Mesendoderm (in vitro differentiated cells): Measurements from ENCODE around the gene HECTD4.

Experiments used
- DNase-seq: peaks from one replicate; pipeline ENCODE4 v3.0.0; 2013
- H2AK5ac ChIP-seq: 2 replicates; pipeline ENCODE4 v1.6.1; 2013; ENCODE audit warnings: low read length, inconsistent platforms
- H2BK120ac ChIP-seq: 2 replicates; pipeline ENCODE4 v1.6.1; 2013; ENCODE audit warnings: low read depth, mild to moderate bottlenecking, low read length, moderate library complexity, mixed read lengths
- H2BK15ac ChIP-seq: replicated peaks from 2 replicates; pipeline ENCODE4 v1.6.1; 2013; ENCODE audit warnings: low read depth, mild to moderate bottlenecking, moderate library complexity
- H2BK5ac ChIP-seq: 2 replicates; pipeline ENCODE4 v1.6.1; 2013; ENCODE audit warnings: low read length, inconsistent platforms
- H3K18ac ChIP-seq: 2 replicates; pipeline ENCODE4 v1.6.1; 2013; ENCODE audit warnings: mild to moderate bottlenecking, low read length, mixed read lengths
- H3K23ac ChIP-seq: one replicate; pipeline ENCODE4 v1.6.1; 2013; ENCODE audit warnings: low read length
- H3K27ac ChIP-seq: 2 replicates; pipeline ENCODE4 v1.5.1; 2013; ENCODE audit warnings: low read depth, mild to moderate bottlenecking, inconsistent platforms, low read length, moderate library complexity
- H3K27me3 ChIP-seq: 2 replicates; pipeline ENCODE4 v1.6.1; 2013; ENCODE audit warnings: low read length, control low read depth, mild to moderate bottlenecking, inconsistent platforms; ENCODE audit not compliant: insufficient read depth, poor library complexity
- H3K36me3 ChIP-seq: 2 replicates; pipeline ENCODE4 v1.6.1; 2013; ENCODE audit warnings: low read length, inconsistent platforms; ENCODE audit not compliant: control insufficient read depth, insufficient read depth
- H3K4ac ChIP-seq: one replicate; pipeline ENCODE4 v1.6.1; 2013; ENCODE audit warnings: low read depth, mild to moderate bottlenecking, low read length, moderate library complexity
- H3K4me1 ChIP-seq: 2 replicates; pipeline ENCODE4 v1.6.1; 2013; ENCODE audit warnings: low read depth, low read length, inconsistent platforms; ENCODE audit not compliant: control insufficient read depth
- H3K4me2 ChIP-seq: 2 replicates; pipeline ENCODE4 v1.6.1; 2013; ENCODE audit warnings: low read length
- H3K4me3 ChIP-seq: 2 replicates; pipeline ENCODE4 v1.5.1; 2013; ENCODE audit warnings: mild to moderate bottlenecking, low read length
- H3K56ac ChIP-seq: one replicate; pipeline ENCODE4 v1.6.1; 2013; ENCODE audit warnings: low read length
- H3K79me1 ChIP-seq: 2 replicates; pipeline ENCODE4 v1.6.1; 2013; ENCODE audit warnings: low read length, inconsistent platforms
- H3K79me2 ChIP-seq: 2 replicates; pipeline ENCODE4 v1.6.1; 2013; ENCODE audit warnings: mild to moderate bottlenecking, low read length; ENCODE audit not compliant: control insufficient read depth, insufficient read depth
- H3K9ac ChIP-seq: 2 replicates; pipeline ENCODE4 v1.6.1; 2013; ENCODE audit warnings: low read length, inconsistent platforms
- H4K5ac ChIP-seq: one replicate; pipeline ENCODE4 v1.6.1; 2013; ENCODE audit warnings: low read length
- H4K8ac ChIP-seq: one replicate; pipeline ENCODE4 v1.6.1; 2013; ENCODE audit warnings: low read depth, mild to moderate bottlenecking, control low read depth, low read length, moderate library complexity
- WGBS: extraction: QIAGEN DNeasy Blood & Tissue Kit; methylation state at CpG from one replicate; pipeline ENCODE4 v1.1.7; 2013; ENCODE audit warnings: low lambda C conversion rate, missing lambda C conversion rate; ENCODE audit not compliant: insufficient coverage; ENCODE audit errors: extremely low coverage; 5-methylcytosine and 5-hydroxymethylcytosine counted together

The HECTD4 gene

GRCh38 chr12:112153181-112153892, 228.9 kb downstream of the HECTD4 start:
- Histone ChIP-seq H2AK5ac (no peak overlapping the region), H3K27me3 (no peaks in the 10 kb centered on the region), H3K36me3 (peaks cover 8% of the 10 kb centered on the region), H4K8ac (no peak overlapping the region), H2BK120ac (no peak overlapping the region), H3K79me1 (no peaks in the 10 kb centered on the region), H3K4ac (no peak overlapping the region), H3K27ac (no peak overlapping the region), H3K9ac (no peak overlapping the region), H3K4me3 (no peak overlapping the region), H2BK5ac (no peak overlapping the region), H3K4me1 (no peaks in the 10 kb centered on the region), H3K4me2 (no peak overlapping the region), H3K79me2 (no peaks in the 10 kb centered on the region), H3K56ac (no peak overlapping the region), H3K18ac (no peak overlapping the region), H4K5ac (no peak overlapping the region), H3K23ac (no peak overlapping the region), H2BK15ac (no peak overlapping the region)
- WGBS = no CpG with 5 or more reads among the region's 11 CpGs
- no peak for DNase-seq

GRCh38 chr12:112151766-112152541, 230.3 kb downstream of the HECTD4 start:
- Histone ChIP-seq H2BK5ac (no peak overlapping the region), H3K4me3 (no peak overlapping the region), H3K4me2 (no peak overlapping the region), H3K79me1 (no peaks in the 10 kb centered on the region), H2AK5ac (no peak overlapping the region), H3K18ac (no peak overlapping the region), H4K8ac (no peak overlapping the region), H2BK120ac (no peak overlapping the region), H3K4ac (no peak overlapping the region), H3K23ac (no peak overlapping the region), H2BK15ac (no peak overlapping the region), H3K56ac (no peak overlapping the region), H3K36me3 (peaks cover 12% of the 10 kb centered on the region), H3K79me2 (no peaks in the 10 kb centered on the region), H3K27me3 (no peaks in the 10 kb centered on the region), H3K4me1 (no peaks in the 10 kb centered on the region), H4K5ac (no peak overlapping the region), H3K27ac (no peak overlapping the region), H3K9ac (no peak overlapping the region)
- no peak for DNase-seq
- WGBS = no CpG with 5 or more reads among the region's 11 CpGs

GRCh38 chr12:112149596-112149995, 232.6 kb downstream of the HECTD4 start:
- Histone ChIP-seq H3K79me1 (no peaks in the 10 kb centered on the region), H3K27me3 (no peaks in the 10 kb centered on the region), H3K27ac (no peak overlapping the region), H2AK5ac (no peak overlapping the region), H4K8ac (no peak overlapping the region), H3K4me3 (no peak overlapping the region), H4K5ac (no peak overlapping the region), H3K4me2 (no peak overlapping the region), H3K36me3 (peaks cover 14% of the 10 kb centered on the region), H3K23ac (no peak overlapping the region), H2BK120ac (no peak overlapping the region), H3K9ac (no peak overlapping the region), H3K4ac (no peak overlapping the region), H2BK15ac (no peak overlapping the region), H3K4me1 (no peaks in the 10 kb centered on the region), H3K79me2 (no peaks in the 10 kb centered on the region), H3K56ac (no peak overlapping the region), H3K18ac (no peak overlapping the region), H2BK5ac (no peak overlapping the region)
- WGBS = no CpG with 5 or more reads among the region's 5 CpGs
- peak; percentile 6 for DNase-seq

GRCh38 chr12:112148031-112148513, 234.2 kb downstream of the HECTD4 start:
- H2BK5ac ChIP-seq = no peak overlapping the region
- no peak overlapping the region for H3K23ac ChIP-seq
- no peaks in the 10 kb centered on the region for H3K79me2 ChIP-seq
- no peak overlapping the region for H2BK120ac ChIP-seq
- H4K5ac ChIP-seq = no peak overlapping the region
- no peak overlapping the region for H4K8ac ChIP-seq
- no peak overlapping the region for H3K56ac ChIP-seq
- H3K79me1 ChIP-seq = no peaks in the 10 kb centered on the region
- H3K27ac ChIP-seq = no peak overlapping the region
- no peak overlapping the region for H3K9ac ChIP-seq
- H3K36me3 ChIP-seq = peaks cover 14% of the 10 kb centered on the region
- H3K4me3 ChIP-seq = no peak overlapping the region
- H3K18ac ChIP-seq = no peak overlapping the region
- no peak overlapping the region for H2AK5ac ChIP-seq
- no peak overlapping the region for H2BK15ac ChIP-seq
- no peaks in the 10 kb centered on the region for H3K4me1 ChIP-seq
- no peak overlapping the region for H3K4ac ChIP-seq
- no peak overlapping the region for H3K4me2 ChIP-seq
- peak; percentile 48 for DNase-seq
- H3K27me3 ChIP-seq = no peaks in the 10 kb centered on the region
- no CpG with 5 or more reads among the region's 3 CpGs for WGBS

GRCh38 chr12:112146123-112146522, 236.1 kb downstream of the HECTD4 start:
- Histone ChIP-seq H4K8ac (no peak overlapping the region), H3K4me3 (no peak overlapping the region), H2BK15ac (no peak overlapping the region), H3K4me1 (no peaks in the 10 kb centered on the region), H3K27me3 (no peaks in the 10 kb centered on the region), H3K9ac (no peak overlapping the region), H3K79me2 (no peaks in the 10 kb centered on the region), H2AK5ac (no peak overlapping the region), H3K23ac (no peak overlapping the region), H3K36me3 (peaks cover 11% of the 10 kb centered on the region), H3K4ac (no peak overlapping the region), H3K27ac (no peak overlapping the region), H3K4me2 (no peak overlapping the region), H4K5ac (no peak overlapping the region), H3K79me1 (no peaks in the 10 kb centered on the region), H3K56ac (no peak overlapping the region), H3K18ac (no peak overlapping the region), H2BK120ac (no peak overlapping the region), H2BK5ac (no peak overlapping the region)
- no peak for DNase-seq
- WGBS = no CpG with 5 or more reads among the region's 1 CpG
